Right kidney (tissue), 9 donors: ENCODE data around the gene CPS1.

ENCODE experiments used
- DNase-seq: peaks from one replicate; pipeline ENCODE4 v3.0.0-alpha.2; 2016
- long read RNA-seq, 8 donors: transcript quantifications; one replicate each; lab custom pipeline, GENCODE V29; 2026

Gene CPS1
- long read RNA-seq, donor 1: 0 reads
- long read RNA-seq, donor 2: 0 reads
- long read RNA-seq, donor 3: 0 reads
- long read RNA-seq, donor 4: 0 reads
- long read RNA-seq, donor 5: 0 reads
- long read RNA-seq, donor 6: 0 reads
- long read RNA-seq, donor 7: 0 reads
- long read RNA-seq, donor 8: 0 reads

DNA sequence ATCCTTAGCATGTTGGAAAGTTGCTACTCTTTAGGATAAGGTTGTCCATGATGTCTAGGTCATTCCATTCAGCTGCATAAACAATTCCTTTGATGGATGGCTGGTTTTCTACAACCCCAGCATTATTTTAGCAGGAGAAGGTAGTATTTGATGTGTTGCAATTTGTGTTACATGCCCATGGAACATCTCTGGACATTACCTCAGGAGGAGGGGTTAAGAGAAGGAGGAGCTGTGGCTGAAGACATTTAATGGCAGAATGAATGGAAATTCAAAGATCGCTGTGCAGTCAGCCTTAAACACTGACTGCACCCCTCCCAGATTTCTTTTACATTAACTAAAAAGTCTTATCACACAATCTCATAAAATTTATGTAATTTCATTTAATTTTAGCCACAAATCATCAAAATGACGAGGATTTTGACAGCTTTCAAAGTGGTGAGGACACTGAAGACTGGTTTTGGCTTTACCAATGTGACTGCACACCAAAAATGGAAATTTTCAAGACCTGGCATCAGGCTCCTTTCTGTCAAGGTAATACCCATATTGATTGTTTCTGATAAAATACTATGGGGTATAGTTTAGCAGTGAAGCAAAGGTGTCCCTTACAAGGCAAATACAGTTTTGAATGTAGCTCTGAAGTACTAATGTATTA lies at the start of gene CPS1:
Gene CPS1, plus strand, starts transcription at position 271 of the 652 bp plus-strand sequence. Its CDS starts 135 bp downstream, at position 406.
- no peak for DNase-seq

DNA sequence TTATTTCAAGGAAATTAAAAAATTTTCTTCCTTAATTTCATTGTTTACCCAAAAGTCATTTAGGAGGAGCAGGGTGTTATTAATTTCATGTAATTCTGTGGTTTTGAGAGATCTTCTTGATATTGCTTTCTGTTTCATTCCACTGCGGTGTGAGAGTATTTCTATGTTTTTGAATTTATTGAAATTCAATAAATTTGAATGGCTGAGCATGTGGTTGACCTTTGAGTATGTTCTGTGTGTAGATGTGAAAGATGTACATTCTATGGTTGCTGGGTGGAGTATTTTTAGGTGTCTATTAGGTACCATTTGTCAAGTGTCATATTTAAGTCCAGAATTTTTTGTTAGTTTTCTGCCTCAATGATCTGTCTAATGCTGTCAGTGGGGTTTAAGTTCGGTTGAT lies 40.5 kb upstream of the CPS1 start:
- no peak for DNase-seq

DNA sequence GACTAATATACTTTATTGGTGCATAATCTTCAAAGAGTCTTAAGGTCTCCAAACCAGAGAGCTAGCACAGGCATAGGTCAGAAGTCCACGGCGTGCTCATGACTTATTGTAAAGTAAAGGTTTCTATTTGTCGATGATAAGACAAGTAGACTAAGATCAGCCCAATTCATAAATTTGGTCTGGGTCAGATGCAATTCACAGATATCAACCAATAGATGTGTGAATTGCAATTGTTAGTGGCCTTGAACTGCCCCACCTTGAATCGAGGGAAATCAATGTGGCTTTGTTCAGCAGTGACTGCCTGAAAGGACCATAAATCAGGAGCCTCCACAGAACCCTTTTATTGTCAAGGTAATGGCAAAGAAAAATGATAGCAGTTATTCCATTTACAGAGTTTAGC lies 39.1 kb upstream of the CPS1 start:
- DNase-seq: no peak

DNA sequence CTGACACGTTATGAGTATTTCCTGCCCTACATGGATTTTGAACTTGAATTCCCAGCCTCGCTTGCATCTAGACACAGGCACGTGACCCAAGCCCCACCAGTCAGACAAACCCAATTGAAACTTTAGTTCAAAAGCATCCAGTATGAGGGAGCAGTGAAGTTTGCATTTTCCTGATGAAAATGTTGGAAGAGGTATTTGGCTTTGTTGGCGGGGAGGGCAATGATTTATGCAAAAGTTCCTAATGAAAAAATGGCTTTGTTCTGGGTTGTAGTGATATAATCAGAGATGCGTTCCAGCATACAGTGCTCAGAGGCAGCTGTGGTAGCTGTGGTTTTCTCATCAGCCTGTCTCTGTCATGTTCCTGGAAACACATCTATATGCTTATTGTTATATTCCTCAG lies 36.8 kb upstream of the CPS1 start:
- no peak for DNase-seq

DNA sequence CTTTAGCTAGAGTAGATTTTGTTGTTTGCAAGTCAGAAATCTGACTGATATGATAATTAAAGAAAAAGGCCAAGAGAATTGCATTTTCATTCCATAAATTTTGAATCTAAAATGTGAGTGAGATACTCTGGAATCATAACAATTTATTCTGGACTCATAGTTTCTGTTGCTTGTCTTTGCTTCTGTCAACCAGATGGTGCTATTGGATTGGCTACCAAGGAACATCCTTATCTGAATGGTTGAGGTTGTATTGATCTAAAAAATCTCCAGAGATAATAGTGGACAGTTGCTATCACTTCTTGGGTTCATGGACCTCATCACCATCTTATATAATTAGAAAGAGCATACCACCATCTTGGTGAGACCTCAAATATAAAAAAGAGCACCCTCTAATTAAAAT lies 34.0 kb upstream of the CPS1 start:
- no peak for DNase-seq

DNA sequence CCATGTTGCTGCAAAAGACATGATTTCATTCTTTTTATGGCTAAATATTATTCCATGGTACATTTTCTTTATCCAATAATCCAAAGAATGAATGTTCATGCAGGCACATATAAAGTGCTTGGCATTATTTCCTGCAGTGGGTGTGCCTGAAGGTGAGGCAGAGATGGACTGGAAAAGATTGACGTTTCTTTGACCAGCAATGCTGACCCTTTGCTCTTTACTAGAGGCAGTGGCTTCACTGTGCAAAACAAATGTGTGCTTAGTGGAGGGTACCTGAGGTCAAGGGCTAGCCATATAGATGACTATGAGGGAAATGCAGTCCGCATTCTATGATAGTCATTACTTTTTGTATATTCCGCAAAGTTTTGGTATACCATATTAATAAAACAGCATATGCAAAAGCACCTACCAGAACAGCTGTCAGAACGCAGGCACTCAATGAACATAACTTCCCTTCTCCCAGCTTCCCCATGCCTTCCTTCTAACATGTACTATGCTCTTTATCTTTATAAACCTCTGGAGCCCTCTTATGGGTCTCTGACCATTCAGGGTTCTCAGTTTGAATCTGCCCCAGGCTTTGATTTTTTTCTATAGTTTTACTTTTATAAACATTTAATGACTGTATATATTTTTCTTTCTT lies 32.6 kb upstream of the CPS1 start:
- no peak for DNase-seq

DNA sequence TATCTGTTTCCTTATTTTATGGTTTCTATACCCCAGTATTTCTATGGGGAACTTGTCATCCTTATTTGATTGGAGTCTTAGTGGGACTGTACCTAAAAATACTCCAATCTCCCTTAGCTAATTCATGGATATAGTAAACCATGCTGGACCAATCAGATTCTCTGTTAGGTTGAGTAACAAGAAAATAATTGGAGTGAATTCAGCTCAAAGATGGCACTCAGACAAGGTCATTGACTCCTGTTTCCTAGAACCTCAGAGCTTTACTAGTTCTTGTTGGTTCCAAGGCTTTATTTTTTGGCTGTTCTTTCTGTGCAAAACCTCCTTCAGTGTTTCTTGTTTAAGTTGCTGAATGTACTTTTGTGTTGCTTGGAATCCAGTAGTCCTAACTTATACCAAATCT lies 31.9 kb upstream of the CPS1 start:
- DNase-seq: no peak

DNA sequence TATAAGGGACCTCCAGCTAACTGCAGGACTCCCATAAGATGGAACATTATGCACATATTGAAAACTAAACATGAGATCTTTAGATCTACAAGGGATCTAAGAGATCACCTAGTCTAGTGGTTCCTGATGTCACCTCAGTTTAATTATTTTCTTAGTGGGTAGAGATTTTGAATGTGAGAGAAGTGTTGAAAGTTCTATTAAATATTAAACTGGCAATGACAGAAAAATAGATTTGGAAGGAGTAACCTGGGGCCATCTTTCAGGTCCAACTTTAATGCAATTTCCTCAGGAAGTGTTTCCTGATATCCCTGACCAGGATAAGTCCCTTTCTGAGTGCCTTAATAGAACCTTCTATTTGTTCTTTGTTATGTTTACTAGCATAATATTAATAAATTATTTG lies 29.1 kb upstream of the CPS1 start:
- DNase-seq: no peak

DNA sequence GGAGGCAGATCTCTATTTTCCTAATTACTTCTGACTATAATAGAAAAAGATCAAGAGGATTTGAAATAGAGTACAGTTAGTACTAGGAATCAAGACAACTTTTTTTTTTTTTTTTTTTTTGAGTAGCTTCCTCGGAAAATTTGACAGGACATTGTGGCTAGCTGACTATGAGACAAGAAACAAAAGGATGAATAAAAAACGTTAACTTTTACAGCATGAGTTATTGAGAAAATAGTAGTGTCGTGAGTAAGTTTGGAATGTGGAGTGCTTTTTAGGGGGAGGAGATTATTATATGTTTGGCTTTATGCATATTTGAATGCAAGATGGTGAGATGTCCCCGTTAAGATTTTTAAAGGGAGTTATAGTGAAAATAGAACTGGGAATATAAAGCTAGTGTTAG lies 27.7 kb upstream of the CPS1 start:
- DNase-seq: no peak

DNA sequence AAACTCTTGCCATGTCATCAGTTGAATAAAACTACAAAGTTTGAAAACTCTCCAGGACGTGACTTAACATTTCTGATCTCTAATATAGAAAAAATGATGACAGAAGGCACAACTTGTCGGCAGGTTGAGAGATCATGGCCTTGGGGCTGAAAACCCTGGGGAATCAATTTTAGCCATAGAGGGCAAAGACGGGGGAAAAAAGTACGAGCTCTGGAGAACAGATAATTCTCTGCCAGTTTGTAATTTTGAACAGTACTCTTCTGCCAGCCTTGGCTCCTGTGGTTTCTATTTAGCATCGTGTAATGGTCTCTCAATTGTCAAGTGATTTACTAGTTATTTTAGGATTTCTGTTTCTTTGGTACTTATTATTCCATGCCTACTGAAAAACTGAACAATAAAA lies 25.3 kb upstream of the CPS1 start:
- no peak for DNase-seq

DNA sequence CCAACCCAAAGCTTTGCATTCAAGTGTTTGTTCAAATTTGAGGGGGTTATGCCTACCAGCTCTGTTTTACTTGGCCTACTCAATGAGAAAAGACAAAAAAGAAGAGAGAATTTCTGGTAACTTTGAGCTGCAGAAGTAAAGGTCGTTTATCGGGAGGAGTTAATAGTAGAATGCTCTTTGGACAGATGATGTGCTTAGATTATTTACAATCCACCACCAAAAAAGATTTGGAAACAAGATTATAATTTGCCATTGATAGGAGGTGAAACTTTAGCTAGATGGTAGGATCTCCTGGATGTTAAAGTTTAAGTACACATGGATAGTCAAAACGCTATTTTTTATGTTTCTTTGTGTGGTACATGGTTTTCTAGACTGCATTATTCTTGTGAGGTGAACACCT lies 24.9 kb upstream of the CPS1 start:
- no peak for DNase-seq

DNA sequence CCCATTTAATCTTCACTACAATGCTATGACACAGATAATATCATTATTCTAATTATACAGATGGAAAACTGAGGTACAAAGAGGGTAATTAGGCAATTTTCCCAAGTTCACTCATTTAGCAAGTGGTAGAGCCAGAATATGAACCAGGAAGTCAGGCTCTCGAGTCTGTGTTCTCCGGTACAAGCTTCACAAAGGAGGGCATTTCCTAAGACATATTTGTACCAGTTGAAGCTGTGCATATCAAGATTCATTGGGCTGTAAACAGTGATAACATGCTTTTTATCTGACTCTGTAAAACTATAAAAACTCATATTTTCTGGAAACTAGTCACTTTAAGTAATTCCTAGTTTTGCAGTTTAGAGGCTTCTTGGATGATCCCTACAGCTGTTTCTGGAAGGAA lies 23.0 kb upstream of the CPS1 start:
- no peak for DNase-seq

DNA sequence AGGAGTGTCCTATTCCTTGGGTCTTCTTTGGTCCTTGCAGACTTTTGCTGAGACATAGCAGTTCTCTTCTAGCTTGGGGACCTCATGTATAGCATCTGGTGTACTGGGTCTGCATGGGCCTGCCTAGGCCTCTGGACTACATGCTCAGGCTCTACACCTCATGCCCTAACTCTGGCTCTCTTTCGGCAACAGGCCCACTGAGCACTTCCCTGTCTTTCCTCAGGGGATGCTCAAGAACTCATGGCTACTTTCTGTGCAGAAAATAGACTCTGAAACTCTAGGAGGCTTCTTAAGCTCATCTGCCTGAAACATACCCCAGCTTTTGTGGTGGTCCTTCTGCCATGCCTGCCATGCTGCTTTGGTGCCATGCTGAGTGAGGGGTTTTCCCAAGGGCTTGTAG lies 21.5 kb upstream of the CPS1 start:
- DNase-seq: no peak

DNA sequence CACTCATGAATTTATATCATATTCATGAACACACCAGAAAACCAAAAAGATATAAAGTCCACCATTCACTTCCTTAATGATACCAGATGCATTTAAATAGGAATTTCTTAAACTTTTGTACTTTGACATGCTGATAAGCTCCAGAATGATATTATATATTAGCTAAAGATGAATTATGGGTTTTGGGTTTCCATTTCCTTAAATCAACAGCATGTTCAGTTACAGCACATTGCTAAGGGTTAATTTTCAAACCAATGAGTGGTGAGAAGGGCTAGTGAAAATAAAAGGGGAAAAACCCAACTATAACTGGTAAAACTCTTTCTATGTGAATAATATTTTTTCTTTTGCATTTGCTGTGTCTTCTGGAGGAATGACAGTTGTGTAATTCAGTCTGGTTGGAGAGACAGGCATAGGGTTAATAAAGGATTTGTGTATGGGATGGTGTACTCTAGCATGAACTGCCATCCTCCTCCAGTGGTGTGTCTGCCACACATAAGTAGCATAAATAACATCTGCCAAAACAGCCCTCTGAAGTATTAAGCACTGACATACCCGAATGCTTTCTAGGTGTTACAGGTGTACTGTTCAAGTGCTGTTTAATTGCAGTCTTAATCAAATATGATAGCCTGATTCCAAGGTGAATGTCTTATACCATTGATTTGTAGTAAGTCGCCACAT lies 19.3 kb upstream of the CPS1 start:
- DNase-seq: no peak

DNA sequence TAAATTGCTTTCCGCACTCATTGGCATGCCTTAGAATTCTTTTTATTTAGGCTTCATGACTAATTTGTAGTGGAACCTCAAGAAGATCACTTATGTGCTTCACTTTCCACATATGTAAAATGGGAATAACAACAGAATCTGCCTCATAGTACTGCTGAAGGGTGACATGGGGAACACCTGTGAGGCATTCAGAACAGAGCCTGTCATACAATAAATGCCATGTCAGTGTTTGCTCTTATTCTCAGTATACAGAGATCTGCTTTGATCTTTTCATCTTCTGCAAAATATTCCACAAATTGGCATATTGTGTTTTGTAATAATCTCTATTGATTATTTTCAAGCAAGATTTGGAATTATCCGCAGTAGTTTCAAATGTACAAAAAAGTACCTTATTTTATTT lies 17.4 kb upstream of the CPS1 start:
- DNase-seq: no peak

DNA sequence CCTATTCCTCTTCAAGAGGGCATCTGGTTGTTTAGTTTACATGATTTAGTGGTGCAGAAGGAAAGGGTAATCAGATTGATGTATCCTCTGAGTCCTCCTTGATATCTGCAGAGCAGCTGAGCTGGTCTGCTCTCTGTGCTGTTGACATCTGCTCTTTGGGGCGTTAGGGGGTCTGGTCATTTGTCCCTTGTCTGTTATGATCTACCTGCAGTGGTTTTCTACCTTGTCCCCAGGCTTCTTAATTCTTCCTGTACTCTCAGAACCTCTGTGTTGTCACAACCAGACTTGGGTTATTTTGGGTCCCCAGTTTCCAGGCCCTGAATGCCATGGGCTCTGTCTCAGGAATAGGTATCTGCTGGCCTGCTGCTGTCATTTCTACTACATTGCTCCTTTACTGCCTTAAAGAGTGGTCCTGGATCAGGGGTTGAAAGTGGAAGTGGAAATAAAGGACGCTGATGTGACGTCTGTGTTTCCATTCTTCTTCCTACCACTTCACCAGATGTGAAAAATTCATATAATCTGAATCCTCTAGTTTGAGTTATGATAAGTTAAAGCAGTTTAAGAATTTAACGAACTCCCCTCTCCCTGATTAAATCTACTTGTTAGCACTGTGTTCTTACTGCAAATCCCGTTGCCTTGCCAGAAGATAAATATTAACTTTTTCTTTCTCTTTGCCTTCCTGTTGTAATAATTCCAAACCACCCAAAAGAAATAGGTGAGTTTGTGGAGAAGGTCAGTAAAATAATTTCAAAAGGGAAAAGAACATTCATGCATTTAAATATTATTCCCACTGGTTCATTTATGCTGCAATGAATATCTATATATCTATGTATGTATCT lies 16.6 kb upstream of the CPS1 start:
- DNase-seq: no peak

DNA sequence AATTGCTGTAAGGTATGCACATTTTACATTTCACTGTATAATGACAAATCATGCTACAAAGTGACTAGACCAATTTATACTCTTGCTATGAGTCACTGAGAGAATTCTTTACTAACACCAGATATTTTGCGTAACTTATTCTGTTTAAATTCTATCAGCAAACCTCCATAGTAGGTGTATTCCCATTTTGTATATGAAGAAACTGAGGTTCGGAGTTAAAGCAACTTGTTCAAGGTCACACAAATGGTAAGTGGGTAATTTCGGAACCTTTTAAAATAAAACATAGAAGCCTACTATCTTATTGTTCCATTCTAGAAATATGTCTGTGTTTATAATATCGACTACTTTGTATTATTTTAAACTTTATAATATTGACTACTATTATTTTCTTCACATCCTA lies 15.9 kb upstream of the CPS1 start:
- no peak for DNase-seq

DNA sequence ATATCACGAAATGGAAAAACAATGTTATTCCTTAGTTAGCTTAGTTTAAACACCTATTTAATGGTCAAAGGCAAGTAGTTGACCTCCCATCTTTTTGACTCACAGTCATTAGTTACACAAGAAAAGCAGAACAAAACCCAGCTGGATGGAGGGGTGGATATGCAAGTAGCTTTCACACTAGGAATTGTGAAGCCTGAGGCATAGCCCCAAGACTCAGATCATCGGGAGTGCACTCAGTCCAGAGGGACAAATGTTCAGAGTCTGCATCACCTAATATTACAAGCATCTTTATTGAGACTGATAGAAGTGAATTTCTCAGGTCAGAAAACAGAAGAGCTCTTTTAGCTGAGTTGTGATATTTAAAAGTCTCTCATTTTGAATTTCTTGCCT lies 15.5 kb upstream of the CPS1 start:
- DNase-seq: no peak

DNA sequence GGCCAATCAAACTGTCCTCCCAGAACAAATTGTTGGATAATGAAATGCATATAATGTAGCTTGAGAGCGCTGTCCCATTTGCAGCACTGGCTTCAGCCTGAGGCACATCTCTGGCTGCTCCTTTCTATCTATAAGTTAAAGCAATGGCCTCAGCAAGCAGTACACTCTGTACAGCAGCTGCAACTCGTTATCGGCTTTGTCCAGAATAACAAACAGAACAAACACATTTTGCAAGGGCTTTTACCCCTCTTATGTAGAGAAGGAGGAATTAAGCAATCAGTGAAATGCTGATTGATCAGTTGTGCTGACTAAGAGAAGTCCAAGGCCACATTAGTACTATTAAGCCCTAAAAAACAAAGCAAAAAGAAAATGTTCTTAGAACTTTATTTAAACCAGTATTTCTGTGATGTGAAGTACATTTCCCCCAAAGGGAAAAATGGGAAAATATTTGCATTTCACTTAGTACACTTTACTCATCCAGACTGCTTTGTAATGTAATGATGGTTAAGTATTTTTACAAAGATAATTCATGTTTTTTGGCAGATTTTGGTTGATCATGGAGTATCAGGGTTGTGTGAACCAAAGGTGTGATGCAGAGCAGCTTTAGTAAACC lies 15.0 kb upstream of the CPS1 start:
- DNase-seq: no peak

DNA sequence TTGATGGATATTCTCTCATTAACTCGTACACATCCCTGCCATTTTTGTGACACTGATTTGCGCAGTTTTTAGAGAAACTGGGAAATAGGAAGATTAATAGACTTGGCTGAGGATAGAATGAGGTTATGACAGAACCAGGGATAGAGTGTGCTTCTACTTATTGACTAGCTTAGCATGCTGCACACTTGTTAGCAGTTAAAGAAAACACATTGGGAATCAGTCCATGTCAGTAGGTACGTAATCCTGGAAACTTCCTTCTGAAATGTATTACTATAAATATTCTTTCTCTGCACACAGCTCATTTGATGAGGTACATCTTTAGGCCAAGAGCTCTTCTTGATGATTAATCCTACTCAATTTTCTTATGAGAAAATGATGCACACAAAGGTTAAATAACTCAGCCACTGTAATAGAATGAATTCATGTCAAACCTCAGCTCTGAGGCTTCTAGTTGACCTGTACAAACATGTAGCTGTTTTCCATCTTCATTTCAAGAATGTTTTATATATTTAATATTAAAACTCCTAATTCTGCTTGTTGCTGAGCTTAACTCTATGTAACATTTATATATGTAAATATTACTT lies 12.3 kb upstream of the CPS1 start:
- DNase-seq: no peak

DNA sequence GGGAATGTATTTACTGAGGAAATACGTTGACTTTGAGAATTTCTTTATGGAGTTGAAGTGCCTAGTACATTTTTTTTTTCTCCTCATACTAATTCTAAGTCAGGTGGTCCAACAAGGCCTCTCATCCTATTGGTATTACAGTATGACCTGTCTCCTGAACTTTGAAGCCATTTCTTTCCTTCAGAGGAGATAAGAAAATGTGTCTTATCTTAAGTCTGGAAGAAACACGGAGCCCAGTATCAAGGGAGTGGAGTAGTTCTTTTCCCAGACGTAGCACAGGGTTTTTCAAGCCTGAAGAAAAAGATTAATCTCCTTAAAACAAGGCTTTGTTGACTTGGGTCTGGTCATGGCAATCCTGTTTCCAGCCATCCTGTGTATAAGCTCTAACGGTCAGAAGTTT lies 11.6 kb upstream of the CPS1 start:
- DNase-seq: no peak
